Effector memory CD4-positive, alpha-beta T cell (primary cell): ENCODE measurements around the gene KCNK15.
A peak's percentile ranks its signal among the peaks of the same experiment; 100 is the strongest.

Experiments
- DNase-seq, 3 donors: peaks; one replicate each; pipeline ENCODE4 v3.0.0-alpha.2; 2020
- H3K27ac ChIP-seq: 2 replicates; pipeline ENCODE4 v1.7.0; 2013; ENCODE audit warnings: mild to moderate bottlenecking, low read length, moderate library complexity; ENCODE audit not compliant: insufficient read depth, poor library complexity, severe bottlenecking
- H3K27me3 ChIP-seq: replicated peaks from 2 replicates; pipeline ENCODE4 v1.7.0; 2013; ENCODE audit warnings: mild to moderate bottlenecking, low read length; ENCODE audit not compliant: insufficient read depth, control insufficient read depth, poor library complexity, severe bottlenecking
- H3K36me3 ChIP-seq: 2 replicates; pipeline ENCODE4 v1.7.0; 2013; ENCODE audit warnings: mild to moderate bottlenecking, low read length, moderate library complexity; ENCODE audit not compliant: control insufficient read depth, insufficient read depth
- H3K4me1 ChIP-seq: 2 replicates; pipeline ENCODE4 v1.7.0; 2013; ENCODE audit warnings: low read length, mild to moderate bottlenecking; ENCODE audit not compliant: control insufficient read depth, insufficient read depth, poor library complexity, severe bottlenecking
- H3K4me3 ChIP-seq: 2 replicates; pipeline ENCODE4 v1.7.0; 2013; ENCODE audit warnings: low read length, low read depth, mild to moderate bottlenecking; ENCODE audit not compliant: insufficient read depth, poor library complexity, severe bottlenecking
- H3K9me3 ChIP-seq: 2 replicates; pipeline ENCODE4 v1.7.0; 2013; ENCODE audit warnings: mild to moderate bottlenecking, low read length, moderate library complexity; ENCODE audit not compliant: control insufficient read depth

The KCNK15 gene

DNA sequence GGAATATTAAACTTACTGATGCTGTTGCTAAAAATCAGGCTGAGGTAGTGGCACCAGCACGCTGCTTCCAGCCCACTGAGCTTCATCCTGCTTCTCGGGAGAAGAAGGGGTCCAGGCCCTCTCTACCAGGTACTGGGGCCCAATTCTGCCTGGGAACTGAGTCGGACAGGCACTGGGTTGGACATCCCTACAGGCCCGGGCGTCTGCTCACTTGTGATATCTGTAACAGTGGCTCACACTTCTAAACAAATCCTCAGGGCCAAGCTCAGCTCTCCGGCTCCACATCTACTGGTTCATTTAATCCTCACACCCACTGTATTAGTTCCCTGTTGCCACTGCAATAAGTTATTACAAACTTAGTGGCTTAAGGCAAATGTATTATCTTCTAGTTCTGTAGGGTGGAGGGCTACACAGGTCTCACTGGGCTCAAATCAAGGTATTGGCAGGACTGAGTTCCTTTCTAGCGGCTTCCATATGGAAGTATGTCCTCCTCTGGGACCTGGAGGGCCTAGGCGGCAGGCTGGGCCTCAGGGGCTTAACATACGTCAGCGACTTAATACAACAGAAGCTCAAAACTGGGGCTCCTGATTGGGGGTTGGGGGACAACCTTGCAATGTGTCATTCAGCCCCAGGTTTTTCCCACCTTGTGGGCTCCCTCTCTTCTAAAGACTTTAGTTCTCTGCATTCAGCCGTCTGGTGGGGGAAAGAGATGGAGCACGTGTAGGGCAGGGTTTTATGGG, 1.6 kb upstream of the KCNK15 start:
- Histone ChIP-seq H3K4me1 (peaks cover 4% of the 10 kb centered on the region), H3K36me3 (no peaks in the 10 kb centered on the region), H3K27ac (no peak overlapping the region), H3K9me3 (no peaks in the 10 kb centered on the region), H3K27me3 (peaks cover 9% of the 10 kb centered on the region), H3K4me3 (no peak overlapping the region)
- DNase-seq = no peak

DNA sequence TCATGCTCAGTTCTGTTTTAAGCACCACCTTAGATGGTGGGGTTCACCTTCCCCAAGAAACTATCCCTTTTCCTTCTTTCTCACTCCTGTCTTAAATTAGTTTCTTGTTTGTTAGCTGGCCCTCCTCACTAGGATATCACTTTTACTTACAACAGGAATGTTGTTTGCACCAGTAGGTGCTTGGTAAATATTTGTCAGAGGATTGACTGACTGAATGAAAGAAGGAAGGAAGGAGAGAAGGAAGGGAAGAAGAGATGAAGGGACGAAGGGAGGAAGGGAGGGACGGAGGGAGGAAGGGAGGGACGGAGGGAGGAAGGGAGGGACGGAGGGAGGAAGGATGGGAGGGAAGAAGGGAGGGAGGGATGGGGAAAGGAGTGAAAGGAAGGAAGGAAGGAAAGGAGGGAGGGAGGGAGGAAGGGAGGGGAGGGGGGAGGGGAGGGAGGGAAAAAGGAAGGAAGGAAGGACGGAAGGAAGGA, 505 bp upstream of the KCNK15 start:
- no peak overlapping the region for H3K4me3 ChIP-seq

DNA sequence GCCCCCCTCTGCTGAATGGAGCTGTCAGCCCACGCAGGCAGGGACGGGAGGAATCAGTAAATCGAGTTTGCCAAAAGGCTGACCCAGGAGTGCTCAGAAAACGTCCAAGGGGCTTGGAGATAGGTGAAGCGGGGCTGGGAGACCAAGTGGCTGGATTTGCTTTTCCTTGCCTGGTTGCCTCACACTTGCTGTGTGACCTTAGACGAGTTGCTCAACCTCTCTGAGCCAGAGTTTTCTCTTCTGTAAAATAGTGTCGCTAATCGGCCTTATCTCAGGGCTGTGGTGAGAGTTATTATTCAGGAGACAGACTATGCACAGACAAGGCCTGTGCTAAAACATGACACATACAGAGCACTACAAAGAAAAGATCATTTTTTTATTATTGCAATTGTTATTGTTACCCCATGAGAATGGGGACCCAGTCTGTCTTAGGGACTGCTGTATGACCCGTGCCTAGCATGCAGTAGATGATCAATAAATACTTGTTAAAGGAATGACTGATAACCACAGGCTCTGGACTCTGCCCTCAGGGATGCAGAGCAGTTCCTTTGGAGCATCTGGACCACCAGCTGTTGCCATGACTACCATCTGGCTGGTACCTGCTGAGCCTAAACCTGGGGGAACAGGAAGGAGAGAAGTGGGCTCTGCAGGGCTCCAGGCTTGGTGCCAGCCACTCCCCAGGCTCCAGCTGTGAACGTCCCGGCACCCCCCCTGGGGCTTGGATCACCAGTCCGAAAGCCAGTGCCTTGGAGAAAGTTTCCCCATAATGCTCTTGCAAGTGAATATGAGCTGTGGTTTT, 901 bp downstream of the KCNK15 start:
- Histone ChIP-seq H3K4me3 (peak overlapping the region; percentile 53), H3K27me3 (peaks cover 9% of the 10 kb centered on the region), H3K27ac (no peak overlapping the region), H3K4me1 (peaks cover 7% of the 10 kb centered on the region), H3K36me3 (no peaks in the 10 kb centered on the region), H3K9me3 (no peaks in the 10 kb centered on the region)
- DNase-seq = no peak

More for the DNA sequence above, 505 bp upstream of the KCNK15 start:
- peaks cover 9% of the 10 kb centered on the region for H3K27me3 ChIP-seq
- DNase-seq = no peak
- no peak overlapping the region for H3K27ac ChIP-seq
- no peaks in the 10 kb centered on the region for H3K36me3 ChIP-seq
- H3K4me1 ChIP-seq = peaks cover 6% of the 10 kb centered on the region
- no peaks in the 10 kb centered on the region for H3K9me3 ChIP-seq

DNA sequence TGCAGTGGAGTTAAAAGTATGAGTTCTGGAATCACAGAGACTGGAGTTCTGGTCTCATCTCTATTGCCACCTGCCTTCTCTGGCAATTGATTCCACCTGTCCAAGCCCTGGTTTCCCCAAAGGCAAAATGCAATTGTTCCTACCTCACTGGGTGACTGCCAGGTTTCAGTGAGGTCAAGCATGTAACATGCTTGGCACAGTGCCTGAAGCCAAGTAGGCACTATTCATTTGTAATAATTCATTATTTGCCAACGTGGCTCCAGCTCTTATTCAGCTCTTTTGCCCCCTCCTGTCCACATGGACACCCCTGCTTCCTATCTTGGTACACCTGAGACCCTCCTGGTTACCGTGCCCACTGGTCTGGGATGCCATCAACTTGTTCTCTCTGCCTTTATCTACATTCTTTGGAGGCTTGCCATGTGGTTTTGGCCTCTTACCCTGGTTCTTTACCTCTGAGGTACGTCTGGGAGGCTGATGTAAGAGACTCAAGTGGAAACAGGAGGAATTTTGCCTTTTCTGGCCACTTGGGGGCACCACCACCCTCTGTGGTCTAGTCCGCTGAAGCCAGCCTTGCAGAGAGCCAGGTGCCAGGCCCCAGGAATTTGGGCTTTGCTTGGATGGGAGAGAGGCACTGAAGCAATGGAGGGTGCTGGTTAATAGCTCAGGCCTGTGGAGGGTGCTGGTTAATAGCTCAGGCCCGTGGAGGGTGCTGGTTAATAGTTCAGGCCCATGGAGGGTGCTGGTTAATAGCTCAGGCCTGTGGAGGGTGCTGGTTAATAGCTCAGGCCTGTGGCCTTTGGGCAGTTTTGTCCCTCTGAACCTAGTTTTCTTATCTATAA, 1.7 kb downstream of the KCNK15 start:
- Histone ChIP-seq H3K36me3 (no peaks in the 10 kb centered on the region), H3K27me3 (peaks cover 9% of the 10 kb centered on the region), H3K4me1 (peaks cover 7% of the 10 kb centered on the region), H3K27ac (no peak overlapping the region), H3K9me3 (no peaks in the 10 kb centered on the region), H3K4me3 (no peak overlapping the region)
- peak in 1 of 3 donors; percentile 21 for DNase-seq

DNA sequence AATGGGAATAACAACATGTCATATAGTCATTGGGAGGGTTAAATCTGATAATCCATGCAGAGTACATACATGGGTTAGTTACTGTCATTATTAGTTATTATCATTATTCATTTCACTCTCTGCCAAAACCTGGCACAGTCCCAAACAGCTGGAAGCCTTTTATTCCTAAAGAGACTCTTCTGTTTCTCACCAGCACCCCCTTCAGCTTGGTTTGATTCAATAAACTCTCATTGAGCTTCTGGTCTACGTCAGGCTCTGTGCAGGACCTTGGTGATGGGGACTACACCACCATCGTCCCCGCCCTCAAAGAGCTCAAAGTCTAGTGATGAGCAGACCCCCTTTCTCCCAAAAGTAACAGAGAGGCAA, 2.3 kb downstream of the KCNK15 start:
- Histone ChIP-seq H3K9me3 (no peaks in the 10 kb centered on the region), H3K4me3 (no peak overlapping the region), H3K27ac (no peak overlapping the region), H3K36me3 (no peaks in the 10 kb centered on the region), H3K27me3 (peaks cover 9% of the 10 kb centered on the region), H3K4me1 (peaks cover 7% of the 10 kb centered on the region)
- DNase-seq = no peak

DNA sequence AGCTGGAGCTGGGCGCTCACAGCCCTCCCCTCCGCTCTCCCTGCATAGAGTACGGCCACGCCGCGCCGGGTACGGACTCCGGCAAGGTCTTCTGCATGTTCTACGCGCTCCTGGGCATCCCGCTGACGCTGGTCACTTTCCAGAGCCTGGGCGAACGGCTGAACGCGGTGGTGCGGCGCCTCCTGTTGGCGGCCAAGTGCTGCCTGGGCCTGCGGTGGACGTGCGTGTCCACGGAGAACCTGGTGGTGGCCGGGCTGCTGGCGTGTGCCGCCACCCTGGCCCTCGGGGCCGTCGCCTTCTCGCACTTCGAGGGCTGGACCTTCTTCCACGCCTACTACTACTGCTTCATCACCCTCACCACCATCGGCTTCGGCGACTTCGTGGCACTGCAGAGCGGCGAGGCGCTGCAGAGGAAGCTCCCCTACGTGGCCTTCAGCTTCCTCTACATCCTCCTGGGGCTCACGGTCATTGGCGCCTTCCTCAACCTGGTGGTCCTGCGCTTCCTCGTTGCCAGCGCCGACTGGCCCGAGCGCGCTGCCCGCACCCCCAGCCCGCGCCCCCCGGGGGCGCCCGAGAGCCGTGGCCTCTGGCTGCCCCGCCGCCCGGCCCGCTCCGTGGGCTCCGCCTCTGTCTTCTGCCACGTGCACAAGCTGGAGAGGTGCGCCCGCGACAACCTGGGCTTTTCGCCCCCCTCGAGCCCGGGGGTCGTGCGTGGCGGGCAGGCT, 4.6 kb downstream of the KCNK15 start:
- DNase-seq = no peak
- H3K27ac ChIP-seq = no peak overlapping the region
- no peaks in the 10 kb centered on the region for H3K36me3 ChIP-seq
- peaks cover 7% of the 10 kb centered on the region for H3K4me1 ChIP-seq
- H3K4me3 ChIP-seq = no peak overlapping the region
- peaks cover 9% of the 10 kb centered on the region for H3K27me3 ChIP-seq
- H3K9me3 ChIP-seq = no peaks in the 10 kb centered on the region

DNA sequence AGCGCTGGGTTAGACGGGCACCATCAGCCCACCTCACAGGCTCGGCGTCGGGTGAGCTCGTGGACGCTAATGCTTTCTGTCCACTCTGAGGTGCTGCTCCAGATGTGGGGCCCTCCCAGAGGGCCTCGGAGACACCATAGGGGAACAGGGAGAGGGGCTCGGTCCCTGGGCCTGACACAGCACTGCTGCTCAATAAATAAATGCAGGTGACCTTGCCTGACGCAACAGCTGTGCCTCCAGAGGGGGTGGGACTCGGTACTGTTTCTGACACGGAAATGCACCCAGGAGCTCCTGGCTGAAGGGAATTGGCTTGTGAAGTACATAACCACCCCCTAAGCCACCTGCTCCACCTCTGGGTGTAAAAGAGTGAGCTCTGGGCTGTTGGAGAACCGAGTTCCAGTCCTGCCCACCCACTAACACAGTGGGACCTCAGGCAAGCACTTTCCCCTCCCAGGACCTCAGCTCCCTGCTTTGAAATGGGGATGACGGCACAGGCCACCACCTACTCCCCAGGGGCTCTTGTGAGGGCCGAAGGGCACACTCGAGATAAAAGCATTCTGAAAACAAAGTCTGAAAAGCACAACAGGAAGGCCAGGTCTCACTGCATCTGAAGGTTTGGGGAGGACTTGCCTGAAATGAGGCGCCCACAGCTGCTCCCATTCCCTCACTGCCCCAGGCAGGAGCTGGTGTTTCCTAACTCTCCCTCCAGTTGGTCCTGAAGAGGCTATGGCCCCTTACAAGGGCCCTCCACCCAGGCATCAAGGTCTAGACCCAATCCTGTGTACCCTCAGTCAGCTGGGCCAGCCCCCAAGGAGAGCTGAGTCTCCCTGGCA, 6.7 kb downstream of the KCNK15 start:
- H3K9me3 ChIP-seq = no peaks in the 10 kb centered on the region
- no peak overlapping the region for H3K27ac ChIP-seq
- H3K27me3 ChIP-seq = no peaks in the 10 kb centered on the region
- DNase-seq = no peak
- no peaks in the 10 kb centered on the region for H3K36me3 ChIP-seq
- no peak overlapping the region for H3K4me3 ChIP-seq
- peaks cover 3% of the 10 kb centered on the region for H3K4me1 ChIP-seq

DNA sequence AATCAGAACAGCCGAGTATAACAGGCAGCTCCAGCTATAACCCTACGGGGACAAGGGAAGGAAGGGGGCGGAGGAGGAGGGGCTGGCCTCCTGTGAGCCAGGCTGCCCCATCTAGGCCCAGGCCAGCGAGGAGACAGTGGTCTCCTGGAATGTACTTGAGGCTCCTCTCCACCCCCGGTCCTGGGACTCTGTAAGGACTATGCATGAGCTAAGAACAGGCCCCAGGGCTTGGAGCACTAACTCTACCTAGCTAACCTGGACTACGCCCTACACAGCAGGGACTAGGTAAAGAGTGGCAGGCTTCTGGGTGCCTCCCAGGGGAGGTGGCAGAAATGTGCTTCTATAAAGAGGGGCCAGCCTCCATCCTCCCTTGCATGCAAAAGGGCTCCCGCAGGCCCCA, 8.9 kb downstream of the KCNK15 start:
- Histone ChIP-seq H3K9me3 (no peaks in the 10 kb centered on the region), H3K27me3 (no peaks in the 10 kb centered on the region), H3K27ac (no peak overlapping the region), H3K4me3 (no peak overlapping the region), H3K36me3 (no peaks in the 10 kb centered on the region), H3K4me1 (peaks cover 3% of the 10 kb centered on the region)
- DNase-seq = no peak
